GM12878 (cell line): Measurements from ENCODE around the gene CLIC6. TPM values are rescaled to one million over a fixed set of nuclear protein-coding genes. Genes with fewer than 3 reads are reported as not detected.

Experiments
- CHD1 ChIP-seq: IDR thresholded peaks from 2 replicates; pipeline ENCODE4 v1.6.1; 2012; ENCODE audit warnings: low read depth, low read length, improper control_type of control experiment
- CHD4 ChIP-seq: fragments of 200-600 bp; sonication (generic); IDR thresholded peaks from 2 replicates; pipeline ENCODE4 v1.6.1; 2016; ENCODE audit warnings: mild to moderate bottlenecking
- DPF2 ChIP-seq: fragments of 450-650 bp; IDR thresholded peaks from 2 replicates; pipeline ENCODE4 v1.6.1; 2017; ENCODE audit warnings: mild to moderate bottlenecking
- E4F1 ChIP-seq: fragments of 450-650 bp; IDR thresholded peaks from 2 replicates; pipeline ENCODE4 v1.6.1; 2018; ENCODE audit warnings: borderline replicate concordance, mild to moderate bottlenecking; ENCODE audit not compliant: partially characterized antibody
- GABPA ChIP-seq: IDR thresholded peaks from 2 replicates; pipeline ENCODE4 v1.6.1; 2014; ENCODE audit warnings: antibody characterized with exemption, low read depth, mild to moderate bottlenecking, inconsistent platforms
- HCFC1 ChIP-seq: fragments of 150-350 bp; IDR thresholded peaks from 2 replicates; pipeline ENCODE4 v1.6.1; 2014; ENCODE audit warnings: low read length
- IRF3 ChIP-seq: fragments of 450-650 bp; IDR thresholded peaks from 2 replicates; pipeline ENCODE4 v1.6.1; 2014; ENCODE audit warnings: mild to moderate bottlenecking
- JUNB ChIP-seq: IDR thresholded peaks from 2 replicates; pipeline ENCODE4 v1.6.1; 2016; ENCODE audit warnings: antibody characterized with exemption, mild to moderate bottlenecking
- MEF2B ChIP-seq: fragments of 450-650 bp; IDR thresholded peaks from 2 replicates; pipeline ENCODE4 v1.6.1; 2018; ENCODE audit warnings: mild to moderate bottlenecking, moderate library complexity; ENCODE audit not compliant: partially characterized antibody, poor library complexity, severe bottlenecking
- MYC ChIP-seq: IDR thresholded peaks from 2 replicates; pipeline ENCODE4 v1.6.1; 2011; ENCODE audit warnings: mild to moderate bottlenecking, low read length, moderate library complexity, inconsistent platforms; ENCODE audit not compliant: insufficient read depth, insufficient replicate concordance, insufficient read length, severe bottlenecking
- NFYA ChIP-seq: IDR thresholded peaks from 2 replicates; pipeline ENCODE4 v1.6.1; 2011; ENCODE audit warnings: low read depth, mild to moderate bottlenecking, low read length, improper control_type of control experiment, borderline replicate concordance
- NKRF ChIP-seq: fragments of 450-650 bp; conservative IDR thresholded peaks from 2 replicates; pipeline ENCODE4 v1.6.1; 2017; ENCODE audit warnings: mild to moderate bottlenecking, moderate library complexity
- NRF1 ChIP-seq: conservative IDR thresholded peaks from 2 replicates; pipeline ENCODE4 v1.6.1; 2011; ENCODE audit warnings: mild to moderate bottlenecking, low read depth, low read length, improper control_type of control experiment
- PKNOX1 ChIP-seq: fragments of 450-650 bp; IDR thresholded peaks from 2 replicates; pipeline ENCODE4 v1.6.1; 2016; ENCODE audit warnings: mild to moderate bottlenecking
- POLR2AphosphoS2 ChIP-seq: IDR thresholded peaks from 2 replicates; pipeline ENCODE4 v1.6.1; 2011; ENCODE audit warnings: low read depth, mild to moderate bottlenecking, low read length, improper control_type of control experiment, moderate library complexity
- POU2F2 ChIP-seq: IDR thresholded peaks from 3 replicates; pipeline ENCODE4 v1.6.1; 2011; ENCODE audit warnings: low read depth, mild to moderate bottlenecking, low read length, borderline replicate concordance
- SMAD1 ChIP-seq: fragments of 450-650 bp; IDR thresholded peaks from 2 replicates; pipeline ENCODE4 v1.6.1; 2018; ENCODE audit warnings: mild to moderate bottlenecking, low read depth; ENCODE audit not compliant: partially characterized antibody
- SREBF1 ChIP-seq: IDR thresholded peaks from 2 replicates; pipeline ENCODE4 v1.6.1; 2012; ENCODE audit warnings: mild to moderate bottlenecking, low read length
- SRF ChIP-seq, 2 experiments: IDR thresholded peaks; 2 replicates each; pipeline ENCODE4 v1.6.1; 2011; ENCODE audit warnings: low read depth in 2 of 2, low read length in 2 of 2, mild to moderate bottlenecking in 1 of 2, moderate library complexity in 1 of 2
- STAT3 ChIP-seq: IDR thresholded peaks from 2 replicates; pipeline ENCODE4 v1.6.1; 2011; ENCODE audit warnings: low read depth, low read length, improper control_type of control experiment
- SUPT20H ChIP-seq: IDR thresholded peaks from 2 replicates; pipeline ENCODE4 v1.6.1; 2011; ENCODE audit warnings: low read depth, mild to moderate bottlenecking, low read length, moderate library complexity, borderline replicate concordance; ENCODE audit not compliant: control insufficient read depth
- SUZ12 ChIP-seq: fragments of 200-600 bp; sonication (generic); IDR thresholded peaks from one replicate; pipeline ENCODE4 v1.6.1; 2018; ENCODE audit warnings: antibody characterized with exemption, mild to moderate bottlenecking; ENCODE audit not compliant: unreplicated experiment
- TCF7 ChIP-seq: IDR thresholded peaks from 2 replicates; pipeline ENCODE4 v1.6.1; 2014; ENCODE audit warnings: antibody characterized with exemption, borderline replicate concordance
- ZNF217 ChIP-seq: fragments of 450-650 bp; IDR thresholded peaks from 2 replicates; pipeline ENCODE4 v1.6.1; 2017; ENCODE audit warnings: antibody characterized with exemption, mild to moderate bottlenecking
- ZNF274 ChIP-seq: IDR thresholded peaks from one replicate; pipeline ENCODE4 v1.8.0; 2011; ENCODE audit not compliant: insufficient read length, insufficient read depth
- polyA plus RNA-seq, 11 experiments: library from polyadenylated mRNA; depleted of rRNA in 4 of 11; unstranded in 6 of 11; stranded (reverse) in 5 of 11; fragments of >200 nt; fragmentation: Nextera tagmentation in 4 of 11; fragmentation: Illumina TruSeq in 1 of 11; extraction: Ambion mirVana in 4 of 11; extraction: Trizol in 1 of 11; gene quantifications; 1 replicate in 1 of 11; 2 replicates in 10 of 11; pipeline versions ENCODE4 v1.2.1 to v1.2.3, GENCODE V29; 2011 to 2016; ENCODE audit warnings: inconsistent platforms in 2 of 11, missing spikeins in 2 of 11, low read depth in 1 of 11
- total RNA-seq, 4 experiments: library from RNA; depleted of rRNA in 3 of 4; stranded (reverse); fragments of >200 nt in 3 of 4; fragmentation: Illumina TruSeq in 1 of 4; extraction: Trizol in 1 of 4; gene quantifications; 2 replicates each; pipeline versions ENCODE4 v1.2.1 to v1.2.3, GENCODE V29; 2013 to 2021

Gene CLIC6
- total and polyA plus RNA-seq, 10 of the 15 experiments (the other 5 are each of a cell fraction or from before 2014, with no cell fraction given) = 5.7 to 34.1 (median 11.2) TPM

- TF ChIP-seq POLR2AphosphoS2 (no peak), GABPA (peak; percentile 69; the same call in 1 of the 2 replicates), MYC (no peak), SUPT20H (no peak), NKRF (no peak), E4F1 (no peak), SRF (IDR thresholded peaks at IDR 0.05; ENCODE audit: low read depth in 2 of 2, low read length in 2 of 2) (no peak), HCFC1 (no peak), STAT3 (no peak), NRF1 (no peak), PKNOX1 (peak; percentile 32; the same call in 1 of the 2 replicates), CHD4 (no peak), JUNB (peak; percentile 69), ZNF274 (no peak), SUZ12 (no peak), CHD1 (no peak), DPF2 (peak; percentile 77), ZNF217 (no peak), TCF7 (no peak; the same call in 1 of the 2 replicates), MEF2B (peak; percentile 28), NFYA (no peak), IRF3 (no peak), POU2F2 (peak; percentile 53; the same call in 1 of the 3 replicates), SMAD1 (no peak), SREBF1 (no peak)
These were observed 39.1 kb downstream of the CLIC6 start (continued) for GRCh38 chr21:34707876-34708325.
